Measurements from ENCODE around the gene PIGU.
"Not testable (repeated sequence)": the region's sequence is repeated elsewhere in the genome, so short reads cannot be mapped to it uniquely, and the experiment has no call there.

PIGU gene

GRCh38 chr20:34715384-34715783 is 38.5 kb upstream of the PIGU start:
- DNase-seq (ENCODE audit: low read depth) = peak; percentile 8
- TF ChIP-seq, protein P1, sequence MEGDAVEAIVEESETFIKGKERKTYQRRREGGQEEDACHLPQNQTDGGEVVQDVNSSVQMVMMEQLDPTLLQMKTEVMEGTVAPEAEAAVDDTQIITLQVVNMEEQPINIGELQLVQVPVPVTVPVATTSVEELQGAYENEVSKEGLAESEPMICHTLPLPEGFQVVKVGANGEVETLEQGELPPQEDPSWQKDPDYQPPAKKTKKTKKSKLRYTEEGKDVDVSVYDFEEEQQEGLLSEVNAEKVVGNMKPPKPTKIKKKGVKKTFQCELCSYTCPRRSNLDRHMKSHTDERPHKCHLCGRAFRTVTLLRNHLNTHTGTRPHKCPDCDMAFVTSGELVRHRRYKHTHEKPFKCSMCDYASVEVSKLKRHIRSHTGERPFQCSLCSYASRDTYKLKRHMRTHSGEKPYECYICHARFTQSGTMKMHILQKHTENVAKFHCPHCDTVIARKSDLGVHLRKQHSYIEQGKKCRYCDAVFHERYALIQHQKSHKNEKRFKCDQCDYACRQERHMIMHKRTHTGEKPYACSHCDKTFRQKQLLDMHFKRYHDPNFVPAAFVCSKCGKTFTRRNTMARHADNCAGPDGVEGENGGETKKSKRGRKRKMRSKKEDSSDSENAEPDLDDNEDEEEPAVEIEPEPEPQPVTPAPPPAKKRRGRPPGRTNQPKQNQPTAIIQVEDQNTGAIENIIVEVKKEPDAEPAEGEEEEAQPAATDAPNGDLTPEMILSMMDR (conservative IDR thresholded peaks at IDR 0.05; ENCODE audit: control insufficient read depth, insufficient read depth, low read depth, low read length) = no peak

GRCh38 chr20:34713944-34714515 is 37.1 kb upstream of the PIGU start:
- not testable (repeated sequence) for H3K4me3 ChIP-seq (ENCODE audit: control insufficient read depth, low read depth, low read length); DNase-seq (ENCODE audit: low read depth)

More at GRCh38 chr20:34715384-34715783, 38.5 kb upstream of the PIGU start:
- no peak overlapping the region for H3K4me3 ChIP-seq (ENCODE audit: control insufficient read depth, low read depth, low read length)

GRCh38 chr20:34713194-34713943 is 36.5 kb upstream of the PIGU start:
- DNase-seq (ENCODE audit: low read depth) = peak; percentile 99
- H3K4me3 ChIP-seq (ENCODE audit: control insufficient read depth, low read depth, low read length) = no peak overlapping the region
- TF ChIP-seq, protein P1 (conservative IDR thresholded peaks at IDR 0.05; ENCODE audit: control insufficient read depth, insufficient read depth, low read depth, low read length) = no peak

DNA sequence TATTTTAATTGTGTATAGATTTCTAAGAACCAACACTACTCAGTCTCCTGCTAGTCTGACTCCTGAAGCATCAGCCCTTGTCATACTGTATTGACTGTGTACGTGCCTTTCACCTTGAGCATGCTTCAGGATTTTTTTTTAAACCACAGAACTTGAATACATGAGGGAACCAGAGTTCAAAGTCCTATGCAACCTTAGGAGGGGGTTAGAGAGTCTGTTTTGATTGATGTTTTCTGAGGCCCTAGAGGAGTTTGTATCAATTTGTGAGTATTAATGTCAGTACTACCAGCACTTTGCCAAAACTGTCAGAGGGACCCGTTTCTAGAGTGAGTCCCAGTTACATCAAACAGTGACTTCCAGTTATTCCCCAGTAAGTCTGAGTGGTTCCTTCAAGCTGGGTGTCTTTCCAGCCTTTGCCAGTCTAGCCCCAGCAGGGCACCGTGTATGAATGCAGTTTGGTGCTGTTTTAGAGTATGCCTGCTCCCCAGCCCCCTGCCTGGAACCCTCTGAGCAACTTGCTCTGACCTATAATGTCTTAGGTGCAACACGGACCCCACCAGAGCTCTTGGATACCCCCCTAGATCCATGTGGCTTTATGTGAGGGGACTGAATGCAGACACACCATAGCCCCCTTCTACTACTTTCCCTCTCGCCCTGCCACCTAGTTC is 35.8 kb upstream of the PIGU start:
- TF ChIP-seq, protein P1 (conservative IDR thresholded peaks at IDR 0.05; ENCODE audit: control insufficient read depth, insufficient read depth, low read depth, low read length) = no peak
- H3K4me3 ChIP-seq (ENCODE audit: control insufficient read depth, low read depth, low read length) = no peak overlapping the region
- DNase-seq (ENCODE audit: low read depth) = no peak

DNA sequence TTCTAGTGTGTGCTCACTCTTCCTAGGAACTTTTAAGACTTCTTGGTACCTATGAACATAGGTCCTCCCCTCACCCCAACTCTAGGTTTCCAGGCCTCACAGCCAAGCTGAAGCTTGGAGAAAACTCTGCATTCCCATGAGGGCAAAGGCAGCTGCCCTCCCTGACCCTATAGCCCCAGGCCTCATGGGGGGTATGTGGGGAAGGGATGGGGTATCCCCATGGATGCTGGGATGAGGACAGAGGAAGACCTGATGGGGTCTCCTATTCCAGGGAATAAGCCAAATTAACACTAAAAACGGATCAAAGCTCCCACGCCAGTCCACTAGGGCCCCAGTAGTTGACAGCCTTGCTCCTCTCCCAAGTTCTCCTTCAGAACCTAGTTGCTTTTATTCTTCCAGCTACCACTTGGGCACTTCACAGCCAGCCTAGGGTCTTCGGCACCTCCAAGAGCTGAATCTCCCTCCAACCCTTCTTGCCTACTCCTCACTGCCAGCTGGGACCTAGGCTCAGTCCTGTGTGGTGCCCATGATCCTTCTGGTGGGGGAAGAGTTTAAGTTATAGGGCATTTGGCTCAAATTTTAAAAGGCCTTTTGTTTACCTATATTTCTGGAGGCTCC is 35.0 kb upstream of the PIGU start:
- no peak for DNase-seq (ENCODE audit: low read depth)
- no peak overlapping the region for H3K4me3 ChIP-seq (ENCODE audit: control insufficient read depth, low read depth, low read length)

DNA sequence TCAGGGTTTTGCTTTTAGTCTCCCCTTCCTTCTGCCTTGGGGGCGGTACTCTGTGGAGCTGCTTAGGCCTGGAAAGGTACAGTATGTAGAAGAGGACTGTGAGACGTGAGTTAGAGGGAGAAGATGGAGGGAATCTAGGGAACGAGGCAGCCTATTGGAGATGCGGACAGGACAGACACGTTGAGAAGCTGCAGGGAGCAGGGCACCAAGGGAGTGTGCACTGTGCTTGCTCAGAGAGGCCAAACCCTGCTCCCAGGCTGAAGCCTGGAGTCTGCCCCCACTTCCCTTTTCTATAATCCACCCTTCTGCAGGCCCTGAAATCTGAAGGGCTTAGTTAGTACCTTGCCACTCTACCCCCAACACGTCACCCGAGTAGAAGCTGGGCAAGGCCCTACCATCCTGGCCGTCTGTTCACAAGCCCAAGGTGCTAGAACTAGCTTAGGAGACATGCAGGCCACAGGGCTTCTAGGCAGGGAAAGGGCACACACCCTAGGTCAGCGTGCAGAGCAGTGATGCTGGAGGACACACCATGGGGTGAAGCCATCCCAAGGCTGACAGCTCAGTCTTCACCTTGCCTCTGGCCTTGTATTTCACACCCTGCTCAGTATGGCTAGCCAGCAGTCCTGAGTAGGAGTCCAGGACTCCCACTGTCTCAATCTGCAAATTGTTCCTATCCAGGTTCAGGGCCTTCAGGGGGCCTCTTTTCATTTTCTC is 34.1 kb upstream of the PIGU start:
- no peak for DNase-seq (ENCODE audit: low read depth)
- H3K4me3 ChIP-seq (ENCODE audit: control insufficient read depth, low read depth, low read length) = no peak overlapping the region
- TF ChIP-seq, protein P1 (conservative IDR thresholded peaks at IDR 0.05; ENCODE audit: control insufficient read depth, insufficient read depth, low read depth, low read length) = no peak

More for the DNA sequence above, 35.0 kb upstream of the PIGU start:
- TF ChIP-seq, protein P1 (conservative IDR thresholded peaks at IDR 0.05; ENCODE audit: control insufficient read depth, insufficient read depth, low read depth, low read length) = no peak

Data from fibroblast of mammary gland (primary cell).